ENCODE data around the gene NTF4. TPM values are rescaled to one million over a fixed set of nuclear protein-coding genes. Genes with fewer than 3 reads are reported as not detected.
A peak's percentile ranks its signal among the peaks of the same experiment; 100 is the strongest.
"Not testable (repeated sequence)": the region's sequence is repeated elsewhere in the genome, so short reads cannot be mapped to it uniquely, and the experiment has no call there.

NTF4 gene
- total RNA-seq, 1 donor from 2014 or later: not detected

DNA sequence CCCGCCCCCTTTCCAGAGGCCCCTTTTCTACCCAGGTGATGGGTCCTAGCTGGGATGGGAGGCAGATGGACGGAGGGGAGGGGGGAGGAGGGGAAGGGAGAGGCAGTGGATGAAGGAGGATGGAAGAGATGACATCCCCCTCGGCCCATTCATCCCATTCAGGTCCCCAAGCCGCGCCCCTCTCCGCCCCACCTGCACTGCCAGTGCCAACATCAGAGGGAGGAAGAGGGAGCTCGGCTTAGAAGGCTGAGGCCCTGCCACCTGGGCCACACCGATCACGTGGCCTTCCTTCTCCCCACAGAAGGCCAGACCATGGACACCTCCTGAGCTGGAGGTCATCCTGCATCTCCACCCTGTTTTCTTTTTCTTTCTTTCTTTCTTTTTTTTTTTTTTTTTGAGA lies 35.9 kb downstream of the NTF4 start:
- DNase-seq (ENCODE audit: low spot score); intact Hi-C loops (cut with DNase I): not testable (repeated sequence)

DNA sequence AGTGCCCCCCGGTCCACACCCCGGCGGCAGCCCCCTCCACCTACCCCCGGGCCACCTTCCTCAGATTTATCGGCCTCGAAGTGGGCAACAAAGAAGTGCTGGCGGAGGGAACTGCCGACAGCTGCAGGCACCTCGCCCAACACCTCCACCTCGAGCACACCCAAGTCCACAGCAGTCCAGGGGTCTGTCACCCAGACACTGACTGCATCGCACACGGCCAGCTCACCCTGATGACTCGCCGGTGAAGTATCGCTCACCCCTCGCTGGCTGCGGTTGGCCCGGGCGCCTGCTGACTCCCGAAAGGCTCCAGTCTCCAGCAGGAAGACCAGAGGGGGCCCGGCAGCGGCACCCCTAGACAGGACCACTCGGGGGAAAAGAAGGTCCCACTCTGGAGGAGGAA lies 39.0 kb downstream of the NTF4 start:
- intact Hi-C loops (cut with DNase I); DNase-seq (ENCODE audit: low spot score): not testable (repeated sequence)

DNA sequence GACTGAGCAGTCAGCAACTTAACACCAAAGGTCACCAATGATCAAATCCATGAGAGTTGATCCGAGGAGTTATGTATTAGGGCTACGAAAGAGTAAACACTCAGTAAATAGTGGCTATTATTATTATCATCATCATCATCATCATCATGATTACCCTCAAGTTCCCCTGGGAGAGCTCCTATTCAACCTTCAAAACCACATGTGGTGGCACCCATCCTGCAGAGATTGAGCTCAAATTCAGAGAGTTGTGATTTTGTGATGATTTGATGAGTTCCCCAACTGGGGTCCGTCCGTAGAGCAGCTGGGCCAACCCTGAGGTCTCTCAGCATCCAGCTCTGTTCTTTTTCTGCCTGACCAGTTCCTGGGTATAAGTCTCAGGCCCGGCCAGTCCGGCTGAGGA lies 39.5 kb downstream of the NTF4 start:
- intact Hi-C loops (cut with DNase I); DNase-seq (ENCODE audit: low spot score): not testable (repeated sequence)

DNA sequence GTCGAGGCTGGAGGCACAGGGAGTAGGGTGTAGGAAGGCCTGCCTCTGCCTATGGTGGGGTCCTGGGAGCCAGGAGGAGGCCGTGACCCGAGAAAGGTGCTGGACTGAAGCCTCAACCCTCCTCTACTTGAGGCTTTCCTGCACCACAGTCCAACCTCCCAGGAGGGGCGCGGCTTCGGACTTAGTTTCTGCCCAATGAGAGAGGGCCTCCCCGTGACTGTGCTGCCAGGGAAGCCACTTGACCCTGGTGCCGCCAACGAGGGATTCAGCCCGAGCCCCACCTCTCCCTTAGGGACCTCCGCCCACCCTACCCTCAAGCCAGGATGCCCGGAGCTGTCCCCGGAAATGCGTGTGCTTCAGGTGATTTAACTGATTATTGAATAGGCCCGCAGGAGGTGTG lies 40.4 kb downstream of the NTF4 start, which contains the start of gene CGB3:
Gene CGB3 (minus strand): TSS at position 101 of the 400 bp plus-strand sequence. CDS start 362 bp downstream, outside the sequence.
- DNase-seq (ENCODE audit: low spot score); intact Hi-C loops (cut with DNase I): not testable (repeated sequence)

DNA sequence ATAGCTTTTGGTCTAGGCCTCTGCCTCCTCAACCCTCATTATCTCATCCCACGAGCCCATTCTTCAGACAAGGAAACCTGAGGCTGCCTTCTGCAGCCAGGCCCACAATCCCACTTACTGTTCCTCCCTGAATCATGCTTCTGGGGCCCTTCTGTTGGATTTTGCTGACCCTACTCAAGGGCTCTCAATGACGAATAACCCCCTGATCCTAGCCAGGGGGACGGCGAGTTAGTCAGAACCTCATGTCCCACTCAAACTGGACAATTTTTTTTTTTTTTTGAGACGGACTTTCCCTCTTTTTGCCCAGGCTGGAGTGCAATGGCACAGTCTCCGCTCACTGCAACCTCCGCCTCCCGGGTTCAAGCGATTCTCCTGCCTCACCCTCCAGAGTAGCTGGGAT lies 42.5 kb downstream of the NTF4 start:
- intact Hi-C loops (cut with DNase I): no loop called here
- no peak for DNase-seq (ENCODE audit: low spot score)

DNA sequence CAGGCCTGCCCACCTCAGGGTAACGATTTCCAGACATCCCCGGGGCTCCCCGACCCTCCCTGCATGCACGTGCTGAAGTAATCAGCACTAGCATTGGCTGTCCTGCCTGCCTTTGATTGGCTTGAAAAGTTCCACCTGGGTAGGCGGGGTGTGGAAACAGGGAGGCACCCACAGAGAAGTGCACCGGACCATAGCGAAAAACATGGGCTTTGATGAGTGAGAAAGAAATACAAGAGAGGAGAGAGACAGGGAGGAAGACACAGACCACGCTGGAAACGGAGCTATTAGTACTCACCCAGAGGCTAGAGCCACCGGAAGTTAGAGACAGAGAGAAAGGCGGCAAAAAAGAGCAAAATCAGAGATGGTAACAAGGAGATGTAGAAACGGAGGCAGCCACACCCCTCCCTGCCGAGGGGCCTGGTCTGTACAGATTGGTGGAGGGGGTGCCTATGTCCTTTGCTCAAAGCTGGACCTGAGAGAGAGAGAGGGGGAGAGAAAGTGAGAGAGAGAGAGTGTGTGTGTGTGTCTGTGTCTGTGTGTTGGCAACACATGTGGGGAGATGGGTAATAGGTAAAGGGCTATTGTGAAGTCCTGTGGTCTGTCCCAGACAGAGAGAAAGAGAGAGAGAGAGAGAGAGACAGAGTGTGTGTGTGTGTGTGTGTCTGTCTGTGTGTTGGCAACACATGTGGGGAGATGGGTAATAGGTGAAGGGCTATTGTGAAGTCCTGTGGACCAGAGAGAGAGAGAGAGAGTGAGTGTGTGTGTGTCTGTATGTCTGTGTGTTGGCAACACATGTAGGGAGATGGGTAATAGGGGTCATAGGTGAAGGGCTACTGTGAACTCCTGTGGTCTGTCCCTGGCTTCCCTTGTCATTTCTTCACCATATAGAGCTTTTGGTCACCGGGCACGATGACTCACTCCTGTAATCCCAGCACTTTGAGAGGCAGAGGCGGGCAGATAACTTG lies 43.4 kb downstream of the NTF4 start:
- intact Hi-C loops (cut with DNase I): no loop called here
- DNase-seq (ENCODE audit: low spot score): no peak

DNA sequence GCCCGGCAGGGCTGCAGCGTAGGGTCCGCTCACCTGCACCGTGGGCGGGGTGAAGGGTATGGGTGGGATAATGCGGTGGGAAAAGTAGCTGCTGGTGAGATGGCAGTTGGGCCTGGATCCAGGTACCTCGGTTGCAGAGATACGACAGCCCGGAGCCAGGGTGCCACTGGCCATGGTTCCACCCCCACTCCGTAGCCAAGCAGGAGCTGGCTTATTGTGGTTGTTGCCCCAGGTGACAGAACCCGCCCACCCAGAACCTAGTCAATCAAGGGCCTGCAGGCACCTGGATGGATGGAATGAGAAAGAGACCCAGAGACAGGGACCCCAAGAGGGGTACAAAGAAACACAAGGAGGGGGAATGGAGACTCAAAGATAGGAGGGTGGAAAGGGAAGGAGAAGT lies 44.3 kb downstream of the NTF4 start:
- intact Hi-C loops (cut with DNase I): no loop called here
- no peak for DNase-seq (ENCODE audit: low spot score)

DNA sequence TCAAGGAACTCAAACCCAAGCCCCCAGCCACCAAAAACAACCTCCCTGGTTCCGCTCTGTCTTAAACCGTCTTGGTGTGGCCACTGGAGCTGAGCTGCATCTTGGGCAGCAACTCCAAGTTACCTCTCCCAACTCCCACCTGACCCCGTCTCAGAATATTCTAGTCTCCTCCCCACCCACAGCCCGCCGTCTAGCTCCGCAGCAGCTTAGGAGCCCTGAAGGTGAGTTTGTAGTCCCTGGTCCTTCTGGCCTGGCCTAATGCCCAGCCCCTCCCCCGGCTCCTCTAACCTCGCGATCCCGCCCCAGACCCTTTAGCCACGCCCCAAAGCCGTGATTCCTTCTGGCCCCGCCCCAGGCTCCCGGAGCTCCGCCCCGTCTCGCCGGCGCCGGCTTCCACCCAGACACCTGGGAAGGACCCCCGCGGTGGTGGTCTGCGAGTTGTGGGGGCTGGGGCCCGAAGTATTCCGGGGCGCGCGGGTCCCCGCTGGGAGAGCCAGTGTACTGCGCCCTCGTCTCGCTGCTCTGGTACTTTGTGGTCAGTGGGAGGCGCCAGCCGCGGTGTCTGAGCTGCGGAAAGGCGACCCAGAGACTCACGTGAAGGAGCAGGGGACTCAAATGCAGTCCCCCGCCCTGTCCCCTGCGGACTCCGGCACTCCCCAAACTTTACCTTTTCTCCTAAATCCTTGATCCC lies 45.2 kb downstream of the NTF4 start:
- intact Hi-C loops (cut with DNase I): no loop called here
- DNase-seq (ENCODE audit: low spot score): peak; percentile 78

DNA sequence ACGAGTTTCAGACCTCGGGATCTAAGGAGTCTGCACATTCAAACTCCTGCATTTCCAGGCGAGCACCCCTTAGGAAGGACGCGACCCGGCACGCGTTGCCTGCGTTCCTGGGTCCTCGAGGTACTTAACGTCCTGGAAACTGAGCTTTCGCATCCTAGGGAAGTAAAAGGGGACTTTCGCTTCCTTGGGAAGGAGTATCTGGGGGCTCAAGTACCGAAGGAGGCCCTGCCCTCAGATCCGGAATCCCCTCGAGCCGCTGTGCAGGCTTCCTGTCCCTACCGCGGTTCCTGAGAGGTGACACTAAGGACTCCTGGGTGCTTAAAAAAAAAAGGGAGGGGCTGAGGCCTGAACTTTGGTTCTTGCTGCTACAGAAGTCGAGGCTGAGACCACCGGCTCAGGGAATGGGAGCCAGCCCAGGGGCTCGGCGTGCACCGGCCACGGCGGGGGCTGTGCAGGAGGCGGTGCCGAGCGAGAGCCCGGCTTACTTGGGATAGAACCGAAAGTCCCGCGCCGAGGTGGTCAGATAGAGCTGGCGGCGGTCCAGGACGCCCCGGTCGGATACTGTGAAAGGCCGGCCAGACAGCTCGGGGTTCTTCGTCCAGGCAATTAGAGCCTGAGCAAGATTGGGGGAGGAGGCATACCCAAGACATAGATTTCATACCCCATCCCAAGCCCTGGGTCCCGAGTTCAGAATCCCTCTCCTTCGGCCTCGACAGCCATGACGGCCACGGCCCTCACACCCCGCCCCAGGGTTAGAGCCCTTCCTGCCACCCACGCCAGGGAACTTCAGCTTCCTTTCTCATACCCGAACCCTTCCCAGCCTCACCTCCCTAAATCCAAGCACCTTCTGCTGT lies 46.0 kb downstream of the NTF4 start:
- intact Hi-C loops (cut with DNase I); DNase-seq (ENCODE audit: low spot score): not testable (repeated sequence)

DNA sequence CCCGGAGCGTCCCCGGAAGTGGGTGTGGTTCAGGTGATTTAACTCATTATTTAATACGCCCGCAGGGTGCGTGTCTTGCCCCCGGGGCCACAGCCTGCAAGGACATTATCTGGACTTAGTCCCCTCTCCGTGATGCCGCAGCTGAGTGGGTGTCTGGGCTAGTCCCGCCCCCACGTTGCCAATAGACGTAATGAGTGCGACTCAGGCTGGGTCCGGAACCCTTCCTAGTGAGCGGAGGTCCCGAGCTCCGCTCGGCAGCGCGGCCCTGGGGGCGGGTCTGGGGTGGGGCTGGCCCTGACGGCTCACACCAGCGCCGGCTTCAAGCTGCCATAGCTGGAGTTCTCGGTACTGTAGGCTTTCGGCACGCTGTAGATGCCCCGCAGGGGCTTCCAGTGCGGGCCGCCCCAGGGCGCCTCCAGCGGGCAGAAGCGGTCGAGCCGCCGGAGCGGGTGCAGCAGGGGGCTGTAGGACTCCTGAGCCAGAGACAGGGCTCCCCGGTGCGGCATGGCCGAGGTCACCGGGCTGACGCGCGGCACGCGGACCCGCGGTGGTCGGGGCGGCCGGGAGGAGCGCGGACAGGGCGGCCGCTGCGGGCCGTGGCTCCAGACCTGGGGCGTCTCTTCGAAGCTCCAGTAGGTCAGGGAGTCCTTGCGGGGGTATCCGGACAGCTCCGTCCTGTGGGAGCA lies 46.8 kb downstream of the NTF4 start:
- intact Hi-C loops (cut with DNase I): no loop called here
- DNase-seq (ENCODE audit: low spot score): no peak

DNA sequence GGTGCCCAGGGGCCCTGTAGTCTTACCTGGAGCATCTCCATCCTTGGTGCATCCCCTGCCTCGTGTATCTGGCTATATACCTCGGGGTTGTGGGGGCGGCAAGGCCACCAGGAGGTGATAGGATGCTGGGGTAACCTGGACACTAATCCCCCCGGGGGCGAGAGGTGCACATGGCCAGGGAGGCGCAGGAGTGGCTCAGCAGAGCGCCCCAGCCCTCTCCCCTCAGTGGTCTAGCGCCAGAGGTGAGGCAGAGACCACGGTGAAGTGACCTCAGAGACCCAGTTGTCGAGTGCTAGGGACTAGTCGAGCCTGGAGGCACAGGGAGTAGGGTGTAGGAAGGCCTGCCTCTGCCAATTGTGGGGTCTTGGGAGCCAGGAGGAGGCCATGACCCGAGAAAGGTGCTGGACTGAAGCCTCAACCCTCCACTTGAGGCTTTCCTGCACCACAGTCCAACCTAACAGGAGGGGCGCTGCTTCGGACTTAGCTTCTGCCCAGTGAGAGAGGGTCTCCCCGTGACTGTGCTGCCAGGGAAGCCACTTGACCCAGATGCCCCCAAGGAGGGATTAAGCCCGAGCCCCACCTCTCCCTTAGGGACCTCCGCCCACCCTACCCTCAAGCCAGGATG lies 47.5 kb downstream of the NTF4 start, which contains the start of gene LHB:
Gene LHB (minus strand): TSS at position 51 of the 625 bp plus-strand sequence. CDS start 10 bp downstream, at position 41.
- intact Hi-C loops (cut with DNase I): no loop called here
- no peak for DNase-seq (ENCODE audit: low spot score)

DNA sequence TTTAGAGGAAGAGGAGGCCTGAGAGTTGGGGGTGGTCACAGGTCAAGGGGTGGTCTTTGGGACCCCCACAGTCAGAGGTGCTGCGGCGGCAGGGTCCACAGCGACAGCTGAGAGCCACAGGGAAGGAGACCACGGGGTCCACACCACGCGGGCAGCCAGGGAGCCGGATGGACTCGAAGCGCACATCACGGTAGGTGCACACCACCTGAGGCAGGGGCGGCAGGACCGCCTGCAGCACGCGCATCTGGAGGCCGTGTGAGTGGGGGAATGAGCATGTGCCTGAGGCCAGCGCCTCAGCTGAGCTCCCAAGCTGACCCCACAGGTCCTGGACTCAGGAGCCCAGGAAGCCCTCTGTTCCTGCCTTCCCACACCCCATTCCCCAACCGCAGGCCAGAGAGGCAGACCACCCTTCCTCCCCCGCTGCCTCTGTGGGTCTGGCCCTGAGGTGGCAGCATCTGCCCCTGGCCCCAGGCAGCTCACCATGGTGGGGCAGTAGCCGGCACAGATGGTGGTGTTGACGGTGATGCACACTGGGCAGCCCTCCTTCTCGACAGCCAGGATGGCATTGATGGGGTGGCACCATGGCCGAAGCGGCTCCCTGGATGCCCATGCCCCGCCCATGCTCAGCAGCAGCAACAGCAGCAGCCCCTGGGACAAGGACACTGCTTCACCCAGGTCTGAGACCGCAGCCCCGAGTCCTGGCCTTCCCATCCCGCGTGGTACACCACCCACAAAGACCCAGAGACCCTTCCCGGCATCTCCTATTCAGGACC lies 48.4 kb downstream of the NTF4 start:
- no peak for DNase-seq (ENCODE audit: low spot score)

DNA sequence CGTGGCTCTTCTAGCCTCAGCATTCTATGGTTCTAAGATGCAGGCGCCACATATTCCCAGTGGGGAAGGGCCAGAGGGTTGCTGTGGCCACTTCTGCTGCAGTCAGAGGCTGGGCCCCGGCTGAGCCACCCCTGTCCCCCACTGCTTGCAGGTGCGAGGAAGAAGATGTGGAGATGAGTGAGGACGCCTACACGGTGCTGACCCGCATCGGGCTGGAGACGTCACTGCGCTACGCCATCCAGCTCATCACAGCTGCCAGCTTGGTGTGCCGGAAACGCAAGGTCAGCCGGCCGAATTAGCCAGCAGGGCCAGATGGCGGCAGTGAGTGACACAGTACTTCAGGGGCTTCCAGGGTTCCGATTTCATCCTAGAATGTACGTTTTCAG lies 49.8 kb downstream of the NTF4 start:
- DNase-seq (ENCODE audit: low spot score): no peak
- intact Hi-C loops (cut with DNase I): no loop called here

More for the DNA sequence above, 48.4 kb downstream of the NTF4 start:
- intact Hi-C loops (cut with DNase I): no loop called here

DNA sequence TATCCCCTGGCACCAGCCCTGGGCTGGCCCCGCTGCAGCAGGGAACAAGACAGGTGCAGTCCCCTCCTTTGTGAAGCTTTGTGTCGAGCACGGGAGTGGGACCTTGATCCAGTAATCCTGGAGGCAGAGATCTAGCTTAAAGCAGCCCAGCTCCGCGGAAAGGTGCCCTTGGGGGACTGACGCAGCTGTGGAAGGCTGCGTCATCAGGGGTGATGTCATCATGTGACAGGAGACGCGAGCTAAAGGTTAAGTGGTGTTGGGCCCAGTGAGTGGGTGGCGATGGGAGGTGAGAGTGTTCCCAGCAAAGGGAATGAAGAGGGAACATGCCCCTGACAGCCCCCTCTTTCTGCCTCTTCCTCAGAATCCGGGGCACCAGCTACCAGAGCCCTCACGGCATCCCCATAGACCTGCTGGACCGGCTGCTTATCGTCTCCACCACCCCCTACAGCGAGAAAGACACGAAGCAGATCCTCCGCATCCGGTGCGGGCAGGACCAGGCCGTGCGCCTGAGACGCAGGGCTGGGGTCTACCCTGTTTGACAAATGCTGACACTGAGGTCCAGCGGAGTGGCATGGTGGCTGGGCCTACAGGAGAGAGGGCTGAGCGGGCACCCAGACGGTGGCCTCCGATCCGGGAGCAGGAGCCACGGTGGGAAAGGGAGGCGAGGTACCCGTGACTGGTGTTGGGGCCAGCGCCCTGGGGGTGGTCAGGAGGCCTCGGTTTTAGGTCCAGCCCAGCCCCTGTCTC lies 50.3 kb downstream of the NTF4 start:
- DNase-seq (ENCODE audit: low spot score): no peak
- intact Hi-C loops (cut with DNase I): no loop called here

DNA sequence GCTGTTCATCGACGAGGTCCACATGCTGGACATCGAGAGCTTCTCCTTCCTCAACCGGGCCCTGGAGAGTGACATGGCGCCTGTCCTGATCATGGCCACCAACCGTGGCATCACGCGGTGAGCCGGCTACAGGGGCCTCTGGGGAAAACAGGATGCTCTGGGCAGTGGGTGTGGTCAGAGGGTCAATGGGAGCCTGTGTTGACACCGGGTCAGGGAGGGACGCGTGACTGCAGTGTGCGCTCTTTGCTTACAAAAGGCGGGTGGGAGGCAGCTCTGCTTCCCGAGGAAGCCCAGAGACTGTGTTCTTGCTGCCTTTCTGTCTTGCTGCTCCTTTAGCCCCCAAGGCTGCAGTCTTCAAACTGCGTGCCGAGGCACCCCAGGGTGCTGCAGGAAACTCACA lies 53.4 kb downstream of the NTF4 start:
- no peak for DNase-seq (ENCODE audit: low spot score)
- intact Hi-C loops (cut with DNase I): no loop called here
